Hematopoietic multipotent progenitor cell treated with erythropoietin and hydrocortisone succinate and interleukin-3 and kit ligand, for 6 days (in vitro differentiated cells): Measurements from ENCODE around the gene ZNF385A.

Experiments
- DNase-seq: peaks from one replicate; pipeline ENCODE4 v3.0.0-alpha.2; 2015

ZNF385A gene

DNA sequence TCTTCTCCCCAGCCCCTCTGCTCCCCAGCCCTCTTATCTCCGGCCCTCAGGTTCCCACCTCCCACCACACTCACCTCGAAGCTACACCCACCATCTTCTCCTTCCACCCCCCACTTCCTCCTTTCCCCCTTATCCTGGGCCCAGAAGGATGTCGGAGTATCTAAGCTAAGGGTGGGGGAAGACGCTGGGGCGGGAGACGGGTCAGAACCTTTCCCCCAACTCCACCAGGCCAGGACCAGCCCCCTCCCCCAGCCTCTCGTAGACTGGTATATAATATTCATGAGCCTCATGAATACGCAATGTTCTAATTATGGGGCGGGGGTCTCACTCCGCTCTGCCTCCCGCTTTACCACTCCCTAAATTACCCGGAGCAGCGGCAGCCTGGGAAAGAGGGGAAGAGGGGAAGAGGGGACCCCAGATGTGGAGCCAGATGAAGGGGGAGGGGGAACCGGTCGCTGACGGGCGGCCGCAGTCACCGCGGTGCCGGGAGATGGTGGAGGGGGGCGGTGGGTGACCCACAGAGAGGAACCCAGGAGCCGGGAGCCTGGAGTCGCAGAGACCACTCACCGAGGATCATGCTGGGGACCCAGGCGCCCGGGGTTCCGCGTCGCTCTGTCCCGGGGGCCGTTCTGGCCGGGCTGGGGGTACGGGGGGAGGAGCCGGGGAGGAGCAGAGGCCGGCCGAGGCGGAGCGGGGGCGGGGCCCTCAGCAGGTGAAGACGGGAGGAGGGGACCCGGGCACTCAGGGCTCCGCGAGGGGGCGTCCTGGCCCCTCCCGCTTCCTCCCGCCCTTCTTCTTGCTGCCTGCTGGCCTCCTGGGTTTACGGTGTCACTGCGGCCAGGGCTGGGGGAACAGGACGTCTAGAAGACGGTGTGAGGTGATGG, 6.4 kb upstream of the ZNF385A start:
- DNase-seq: peak; percentile 80

- peak; percentile 35 for DNase-seq
These were observed 5.7 kb upstream of the ZNF385A start for GRCh38 chr12:54390176-54390667.

DNA sequence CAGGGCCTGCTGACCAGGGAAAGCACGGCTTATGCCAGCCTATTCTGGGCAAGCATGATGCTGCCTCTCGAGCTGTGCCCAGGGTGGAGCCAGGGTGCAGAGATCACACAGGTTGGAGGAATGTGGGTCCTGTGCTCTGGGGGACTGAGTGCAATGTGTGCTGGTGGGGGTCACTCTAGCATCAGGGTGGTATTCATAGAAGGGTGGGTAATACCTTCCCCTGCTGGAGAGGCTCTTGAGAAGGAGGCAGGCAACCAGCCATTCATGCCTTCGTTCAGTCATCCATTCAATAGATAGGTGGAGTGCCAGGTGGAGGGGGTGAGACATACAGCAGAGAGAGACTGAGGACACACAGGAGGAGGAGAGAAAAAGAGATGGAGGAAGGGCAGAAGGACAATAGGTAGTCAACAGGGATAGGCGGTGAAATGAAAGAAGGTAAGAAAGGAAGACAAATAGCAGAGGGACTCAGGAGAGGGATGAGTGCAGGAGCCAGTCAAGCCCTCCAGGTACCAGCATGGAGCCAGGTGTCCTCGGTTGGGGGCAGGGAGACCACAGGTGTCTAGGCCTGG, 5.2 kb upstream of the ZNF385A start:
- no peak for DNase-seq

- DNase-seq: no peak
These were observed 4.6 kb upstream of the ZNF385A start for GRCh38 chr12:54389134-54389508.

GRCh38 chr12:54388237-54389133, 4.0 kb upstream of the ZNF385A start:
- no peak for DNase-seq

- no peak for DNase-seq
These were observed 2.6 kb upstream of the ZNF385A start for GRCh38 chr12:54387114-54387467.

GRCh38 chr12:54386403-54387113, 2.0 kb upstream of the ZNF385A start:
- no peak for DNase-seq

- DNase-seq: no peak
These were observed 850 bp upstream of the ZNF385A start for GRCh38 chr12:54385251-54385914.

DNA sequence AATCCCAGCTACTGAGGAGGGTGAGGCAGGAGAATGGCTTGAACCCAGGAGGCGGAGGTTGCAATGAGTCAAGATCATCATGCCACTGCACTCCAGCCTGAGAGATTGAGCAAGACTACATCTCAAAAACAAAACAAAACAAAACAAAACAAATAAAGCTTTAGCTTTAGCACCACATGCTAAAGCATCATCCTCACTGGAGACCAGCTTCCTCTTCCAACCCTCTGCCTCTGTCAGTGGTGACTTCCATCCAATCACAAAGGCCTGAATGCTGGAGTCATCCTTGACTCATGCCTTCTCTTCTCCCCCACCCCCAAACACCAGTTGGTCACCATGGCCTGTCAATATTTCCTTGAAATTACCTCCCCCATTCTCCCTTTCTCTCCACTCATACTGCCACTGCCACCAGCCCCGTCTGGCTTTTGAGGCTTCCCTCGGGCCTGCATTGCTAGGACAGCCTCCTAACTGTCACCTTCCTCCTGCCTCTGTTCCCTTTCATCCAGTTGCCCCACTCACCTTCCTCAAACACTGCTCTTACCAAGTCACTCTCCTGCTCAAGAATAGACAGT, 1.4 kb downstream of the ZNF385A start:
- no peak for DNase-seq

DNA sequence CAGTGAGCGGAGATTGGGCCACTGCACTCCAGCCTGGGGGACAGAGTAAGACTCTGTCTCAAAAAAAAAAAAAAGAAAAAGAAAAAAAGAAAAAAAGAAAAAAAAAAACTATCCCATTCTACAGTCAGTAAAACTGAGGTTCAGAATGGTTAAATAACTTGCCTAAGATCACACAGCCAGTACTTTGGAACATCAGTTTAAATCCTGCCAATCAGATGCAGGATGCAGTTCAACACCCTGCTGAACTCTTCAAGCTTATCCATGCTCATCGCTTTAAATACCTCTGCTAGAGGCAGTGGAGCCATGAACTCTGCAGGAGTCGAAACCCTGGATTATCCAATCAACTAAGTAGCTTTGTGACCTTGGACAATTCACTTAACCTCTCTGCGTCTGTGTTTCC, 3.4 kb downstream of the ZNF385A start:
- DNase-seq: no peak

GRCh38 chr12:54379398-54380201, 4.9 kb downstream of the ZNF385A start:
- DNase-seq: peak; percentile 95

DNA sequence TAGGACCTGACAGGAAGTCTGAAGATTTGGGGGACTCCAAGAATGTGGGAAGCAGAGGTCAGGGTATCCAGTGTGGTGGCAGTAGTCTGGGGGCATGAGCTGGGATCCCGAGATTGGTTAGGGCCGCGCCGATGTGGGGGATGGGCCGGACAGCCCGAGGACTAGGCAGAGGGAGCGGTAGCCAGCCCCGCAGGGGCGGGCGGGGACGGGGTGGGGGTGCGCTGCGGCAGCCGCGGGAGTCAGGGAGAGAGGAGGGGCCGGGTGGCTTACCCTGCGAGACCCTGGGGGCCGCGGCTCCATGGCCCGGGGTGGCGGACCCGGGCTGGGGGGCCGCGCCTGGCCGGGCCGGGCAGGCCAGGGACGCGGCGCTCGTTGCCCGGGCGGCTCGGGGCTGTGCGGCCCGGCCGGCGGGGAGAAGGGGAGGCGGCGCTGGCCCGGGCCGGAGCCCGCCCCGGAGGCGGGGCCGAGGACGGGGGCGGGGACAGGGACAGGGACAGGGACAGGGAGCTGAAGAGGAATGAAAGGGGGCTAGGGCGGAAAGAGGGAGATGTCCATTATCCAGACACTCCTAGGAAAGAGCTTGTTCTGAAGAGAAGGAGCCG, 5.6 kb downstream of the ZNF385A start:
- DNase-seq: no peak

- DNase-seq: no peak
These were observed 6.6 kb downstream of the ZNF385A start for GRCh38 chr12:54377797-54378515.

- no peak for DNase-seq
These were observed 7.5 kb downstream of the ZNF385A start for GRCh38 chr12:54377007-54377406.

GRCh38 chr12:54376596-54376995, 7.9 kb downstream of the ZNF385A start:
- no peak for DNase-seq

GRCh38 chr12:54375259-54375579, 9.3 kb downstream of the ZNF385A start:
- no peak for DNase-seq

DNA sequence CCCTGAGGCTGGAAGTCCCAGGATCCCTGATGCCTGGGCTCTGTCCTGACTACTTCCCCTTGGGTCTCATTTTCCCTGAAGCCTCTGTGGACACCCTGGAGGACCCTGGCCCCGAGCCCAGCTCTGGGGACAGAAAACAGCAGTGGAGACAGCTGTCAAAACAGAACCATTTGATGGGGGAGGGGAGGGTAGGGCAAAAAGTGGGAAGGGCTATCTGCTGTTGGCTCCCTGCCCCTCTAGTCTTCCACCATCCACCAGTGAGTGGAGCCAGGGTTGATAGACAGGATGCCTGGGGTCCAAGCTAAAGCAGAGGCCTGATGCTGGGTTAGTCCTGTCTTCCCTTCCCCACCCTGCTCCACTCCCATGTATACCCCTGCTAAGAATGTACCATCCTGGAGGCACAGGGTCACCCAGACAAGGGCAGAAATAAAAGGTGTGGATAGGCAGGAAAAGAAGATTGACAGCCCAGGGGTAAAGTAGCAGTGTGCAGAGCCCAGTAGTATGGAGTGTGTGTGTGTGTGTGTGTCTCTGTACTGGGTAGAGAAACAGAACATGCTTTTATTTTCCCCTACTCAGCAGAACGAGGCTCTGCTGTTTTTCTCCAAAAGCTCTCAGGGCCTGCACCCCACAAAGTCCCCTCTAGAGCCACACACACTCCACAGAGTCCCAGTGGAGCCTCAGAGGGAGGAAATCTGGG, 9.8 kb downstream of the ZNF385A start:
- no peak for DNase-seq

GRCh38 chr12:54373649-54374561, 10.6 kb downstream of the ZNF385A start:
- no peak for DNase-seq
